Measurements from ENCODE around the gene FDX1.

GRCh38 chr11:110463153-110463552, 33.4 kb downstream of the FDX1 start:
- TF ChIP-seq CTCF (conservative IDR thresholded peaks at IDR 0.05) (peak; percentile 55), EZH2 (IDR thresholded peaks at IDR 0.05; ENCODE audit: low read depth) (no peak)

Measured in PC-9 (cell line).